Measurements from ENCODE around the gene FBXL22. TPM values are rescaled to one million over a fixed set of nuclear protein-coding genes. Genes with fewer than 3 reads are reported as not detected.

Gene FBXL22
- total RNA-seq, 4 donors from 2014 or later, result 1.1 TPM; not detected in 3

GRCh38 chr15:63605816-63606215 is 8.6 kb downstream of the FBXL22 start:
- H3K4me1 ChIP-seq, result peaks cover 6 to 23% (median 16%) of the 10 kb centered on the region in 4 donors
- peaks cover 0 to 23% (median 0%) of the 10 kb centered on the region in 3 donors for H3K36me3 ChIP-seq
- no peaks in the 10 kb centered on the region for H3K9me3 ChIP-seq
- H3K4me3 ChIP-seq, result no peak overlapping the region
- DNase-seq, result peak in 2 of 3 donors; percentile 59 to 75
- peak overlapping the region in 3 of 4 donors; percentile 44 to 49 (median 47) for H3K27ac ChIP-seq
- H3K27me3 ChIP-seq, result no peaks in the 10 kb centered on the region
- no peak for TF ChIP-seq POLR2A (IDR thresholded peaks at IDR 0.05)
- TF ChIP-seq CTCF (IDR thresholded peaks at IDR 0.05), result no peak

GRCh38 chr15:63606308-63606707 is 9.1 kb downstream of the FBXL22 start:
- no peak for DNase-seq
- peaks cover 6 to 21% (median 19%) of the 10 kb centered on the region in 4 donors for H3K4me1 ChIP-seq
- H3K9me3 ChIP-seq, result no peaks in the 10 kb centered on the region
- H3K27me3 ChIP-seq, result no peaks in the 10 kb centered on the region
- peaks cover 0 to 24% (median 0%) of the 10 kb centered on the region in 3 donors for H3K36me3 ChIP-seq
- no peak for TF ChIP-seq CTCF (IDR thresholded peaks at IDR 0.05)
- TF ChIP-seq POLR2A (IDR thresholded peaks at IDR 0.05), result no peak
- peak overlapping the region in 3 of 4 donors; percentile 44 to 49 (median 47) for H3K27ac ChIP-seq
- H3K4me3 ChIP-seq, result no peak overlapping the region

- H3K4me3 ChIP-seq, result no peak overlapping the region
- no peaks in the 10 kb centered on the region for H3K27me3 ChIP-seq
- peaks cover 0 to 39% (median 0%) of the 10 kb centered on the region in 3 donors for H3K36me3 ChIP-seq
- DNase-seq, result no peak
- no peak overlapping the region for H3K27ac ChIP-seq
- H3K9me3 ChIP-seq, result no peaks in the 10 kb centered on the region
- TF ChIP-seq CTCF (IDR thresholded peaks at IDR 0.05) (no peak), POLR2A (IDR thresholded peaks at IDR 0.05) (no peak)
- H3K4me1 ChIP-seq, result peaks cover 6 to 20% (median 13%) of the 10 kb centered on the region in 4 donors
Observed at GRCh38 chr15:63608989-63609388, 11.8 kb downstream of the FBXL22 start.

GRCh38 chr15:63609448-63609847 is 12.3 kb downstream of the FBXL22 start:
- peaks cover 0 to 43% (median 0%) of the 10 kb centered on the region in 3 donors for H3K36me3 ChIP-seq
- no peak for DNase-seq
- H3K4me3 ChIP-seq, result no peak overlapping the region
- H3K9me3 ChIP-seq, result no peaks in the 10 kb centered on the region
- peaks cover 6 to 20% (median 13%) of the 10 kb centered on the region in 4 donors for H3K4me1 ChIP-seq
- H3K27me3 ChIP-seq, result no peaks in the 10 kb centered on the region
- TF ChIP-seq CTCF (IDR thresholded peaks at IDR 0.05), result no peak
- no peak for TF ChIP-seq POLR2A (IDR thresholded peaks at IDR 0.05)
- no peak overlapping the region for H3K27ac ChIP-seq

GRCh38 chr15:63610209-63610841 is 13.1 kb downstream of the FBXL22 start:
- Histone ChIP-seq H3K27me3 (no peaks in the 10 kb centered on the region), H3K4me1 (peaks cover 6 to 20% (median 13%) of the 10 kb centered on the region in 4 donors), H3K36me3 (peaks cover 0 to 52% (median 0%) of the 10 kb centered on the region in 3 donors), H3K27ac (peak overlapping the region; percentile 39 to 75 (median 68)), H3K9me3 (no peaks in the 10 kb centered on the region), H3K4me3 (no peak overlapping the region)
- no peak for TF ChIP-seq POLR2A (IDR thresholded peaks at IDR 0.05)
- TF ChIP-seq CTCF (IDR thresholded peaks at IDR 0.05), result peak; percentile 59 to 83 (median 75)
- DNase-seq, result peak; percentile 61 to 91 (median 79)

All from Peyer's patch (tissue), 4 donors.